ENCODE measurements around the gene TMED4.

Gene TMED4

GRCh38 chr7:44581879-44582603 lies at the start of gene TMED4:
Gene TMED4, minus strand, starts transcription at chr7:44582231. Its CDS starts 25 bp downstream, at chr7:44582206.
- DNase-seq = peak; percentile 98

DNA sequence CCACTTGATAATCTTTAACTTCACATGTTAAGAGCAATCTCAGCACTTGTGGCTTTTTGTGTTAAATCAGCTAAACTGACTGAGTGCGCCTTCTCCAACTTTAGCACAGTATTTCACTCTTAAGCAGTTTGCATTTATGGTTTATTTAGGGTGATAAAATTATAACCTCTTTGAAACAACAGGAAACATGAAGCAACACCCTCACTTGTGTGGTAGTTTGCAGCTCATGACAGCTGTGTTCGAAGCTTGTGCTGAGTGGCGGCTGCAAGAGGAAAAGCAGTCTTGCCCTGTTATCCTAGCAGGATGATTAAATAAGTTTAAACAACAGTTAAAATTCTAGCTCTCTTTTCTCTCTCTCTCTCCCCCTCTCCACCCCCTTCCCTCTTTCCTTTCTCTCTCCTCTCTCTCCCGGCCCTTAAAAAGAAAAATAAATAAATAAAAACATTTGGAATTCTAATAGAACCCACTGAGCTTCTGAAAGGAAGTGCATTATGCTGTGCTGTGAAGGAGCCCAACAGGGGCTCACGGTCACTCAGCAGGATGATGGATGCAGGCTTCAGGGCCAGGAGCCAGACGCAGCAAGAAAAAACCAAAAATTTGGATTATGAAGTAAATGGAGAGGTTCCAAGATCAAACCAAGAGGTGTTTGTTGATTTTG lies 49.6 kb upstream of the TMED4 start:
- no peak for DNase-seq

DNA sequence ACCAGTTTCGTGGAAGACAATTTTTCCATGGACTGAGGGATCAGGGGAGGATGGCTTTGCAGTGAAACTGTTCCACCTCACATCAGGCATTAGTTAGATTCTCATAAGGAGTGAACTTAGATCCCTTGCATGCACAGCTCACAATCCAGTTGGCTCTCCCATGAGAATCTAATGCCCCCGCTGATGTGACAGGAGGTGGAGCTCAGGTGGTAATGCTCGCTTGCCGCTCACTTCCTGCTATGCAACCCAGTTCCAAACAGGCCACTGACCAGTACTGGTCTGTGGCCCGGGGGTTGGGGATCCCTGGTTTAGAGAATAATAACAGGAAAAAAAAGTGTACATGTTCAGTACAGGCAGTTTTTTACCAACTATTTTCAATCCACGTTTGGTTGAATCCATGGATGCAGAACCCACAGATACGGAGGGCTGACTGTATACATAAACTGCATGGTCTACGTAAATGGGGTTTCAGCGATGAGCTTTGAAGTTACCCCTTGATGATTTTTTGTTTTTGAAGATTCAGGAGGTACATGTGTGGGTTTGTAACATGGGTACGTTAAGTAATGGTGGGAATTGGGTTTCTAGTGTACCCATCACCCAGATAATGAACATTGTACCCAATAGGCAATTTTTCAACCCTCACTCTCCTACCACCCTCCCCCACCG lies 48.9 kb upstream of the TMED4 start:
- DNase-seq = no peak

DNA sequence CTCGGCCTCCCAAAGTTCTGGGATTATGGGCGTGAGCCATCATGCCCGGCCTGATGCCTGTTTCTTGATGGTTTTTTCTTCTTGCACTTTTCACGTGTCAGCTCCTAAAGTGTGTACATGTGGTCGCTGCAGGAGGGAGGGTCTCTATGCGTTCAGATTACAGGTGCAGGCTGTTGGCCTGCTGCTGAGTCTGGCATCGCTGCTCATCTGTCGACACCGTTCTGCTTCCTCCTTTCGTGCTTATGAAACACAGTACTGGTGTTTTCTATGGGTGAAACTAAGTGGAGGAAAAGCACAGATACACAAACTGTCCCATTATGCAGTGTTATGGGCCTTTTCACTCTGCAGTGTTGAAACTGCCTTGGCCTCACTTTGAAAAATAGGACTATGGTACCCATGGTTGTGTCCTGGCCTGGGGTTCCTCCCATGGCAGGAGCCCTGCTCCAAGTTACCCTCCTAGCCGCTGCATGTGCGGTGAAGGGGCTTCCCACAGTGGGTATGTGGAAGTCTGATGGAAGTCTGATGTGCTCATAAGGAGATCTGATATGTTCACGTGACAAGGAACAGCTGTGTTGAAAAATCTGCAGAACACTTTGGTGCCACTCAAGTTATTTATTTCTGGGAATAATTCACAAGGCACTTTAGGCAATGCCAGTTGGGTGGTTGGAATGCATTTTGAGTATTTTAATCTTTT lies 47.9 kb upstream of the TMED4 start:
- DNase-seq = no peak

DNA sequence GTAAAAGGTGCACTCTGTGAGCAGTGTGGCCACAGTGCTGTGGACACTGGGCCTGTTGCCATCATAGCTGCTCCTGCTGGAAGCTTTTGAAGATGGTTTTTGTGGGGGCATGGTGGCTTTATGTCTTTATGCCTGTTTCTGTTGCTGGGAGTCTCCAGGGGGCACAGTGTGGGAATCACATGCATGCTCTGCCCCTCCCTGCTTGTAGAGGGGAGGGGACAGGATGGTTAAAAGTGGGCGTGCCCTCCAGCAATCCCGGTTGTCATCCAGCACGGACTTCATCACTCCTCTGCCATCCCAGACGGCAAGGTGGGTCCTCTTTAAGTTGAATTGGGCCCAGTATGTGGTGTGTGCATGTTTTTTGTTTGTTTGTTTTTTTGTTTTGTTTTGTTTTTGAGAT lies 44.6 kb upstream of the TMED4 start:
- DNase-seq = no peak

DNA sequence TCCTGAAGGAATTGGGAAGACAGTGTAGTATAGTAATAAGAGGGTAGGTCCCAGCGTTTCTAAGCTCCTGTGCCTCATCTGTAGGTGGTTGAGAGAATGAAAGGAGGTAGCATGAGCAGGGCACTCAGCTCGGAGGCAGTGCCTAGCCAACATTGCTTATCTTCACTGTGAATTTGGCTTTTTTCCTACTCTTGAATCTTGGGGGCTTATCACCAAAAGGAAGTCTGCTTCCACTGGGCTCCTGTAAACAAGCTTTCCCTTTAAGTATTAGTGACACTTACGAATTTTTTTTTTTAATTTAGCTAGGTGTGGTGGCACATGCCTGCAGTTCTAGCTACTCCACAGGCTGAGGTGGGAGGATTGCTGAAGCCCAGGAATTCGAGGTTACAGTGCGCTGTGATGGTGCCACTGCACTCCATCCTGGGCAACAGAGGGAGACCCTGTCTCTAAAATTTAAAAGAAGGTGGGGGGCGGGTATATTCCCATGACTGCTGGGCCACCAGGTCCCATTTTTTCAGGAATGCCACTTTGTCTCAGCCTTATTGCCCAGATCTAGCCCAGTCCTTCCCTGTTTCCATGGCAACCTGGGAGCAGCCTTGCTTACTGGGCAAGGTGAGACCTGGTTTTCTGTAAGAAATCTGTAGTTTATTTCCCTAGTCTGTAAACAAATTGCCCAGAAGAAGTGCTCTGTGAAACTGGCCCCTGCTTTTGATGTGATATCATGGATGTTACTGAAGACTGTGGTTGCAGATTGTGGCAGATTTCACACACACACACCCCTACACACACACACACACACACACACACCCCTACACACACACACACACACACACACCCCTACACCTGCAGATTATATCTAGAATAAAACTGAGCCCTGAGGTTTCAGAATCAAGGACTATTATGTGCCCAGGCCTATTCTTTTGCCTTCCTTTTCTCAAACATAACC lies 43.8 kb upstream of the TMED4 start:
- no peak for DNase-seq

- DNase-seq = no peak
Measured at GRCh38 chr7:44624318-44624717, 42.3 kb upstream of the TMED4 start.

DNA sequence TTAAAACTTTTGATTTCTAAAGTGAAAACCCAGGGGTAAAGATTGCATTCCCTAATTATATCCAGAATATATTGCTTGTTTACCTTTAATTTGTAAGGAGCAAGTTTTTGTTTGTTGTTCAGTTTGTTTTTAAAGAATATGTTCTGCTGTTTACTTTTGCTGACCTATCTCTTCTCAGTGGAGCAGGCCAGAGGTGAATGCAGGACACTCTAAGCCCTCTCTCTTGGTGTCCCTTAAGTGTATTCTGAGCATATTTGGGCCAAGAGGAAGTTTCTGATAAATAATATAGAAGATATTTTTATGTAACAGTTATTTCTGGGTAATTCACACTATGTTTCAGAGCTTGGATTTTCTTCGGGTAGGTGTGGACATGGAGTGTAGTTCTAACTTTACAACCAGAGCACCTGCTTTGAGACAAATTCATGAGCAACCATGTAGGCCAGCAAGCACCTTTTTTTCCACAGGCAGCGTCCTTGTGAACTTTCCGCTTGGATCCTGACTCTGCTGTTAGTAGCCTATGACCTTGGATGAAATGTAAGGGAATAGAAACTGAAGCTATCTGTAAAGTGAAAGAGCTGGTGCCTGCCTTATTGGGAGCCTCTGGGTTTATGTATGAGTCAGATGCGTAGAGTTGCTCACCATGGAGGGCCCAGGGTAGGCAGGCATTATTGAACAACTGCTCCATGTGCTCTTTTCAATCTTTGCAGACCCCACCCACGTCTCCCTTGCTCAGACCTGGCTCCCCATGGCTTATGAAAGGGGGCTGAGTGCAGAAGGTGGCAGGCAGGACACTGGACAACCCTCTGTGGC lies 40.5 kb upstream of the TMED4 start:
- no peak for DNase-seq

DNA sequence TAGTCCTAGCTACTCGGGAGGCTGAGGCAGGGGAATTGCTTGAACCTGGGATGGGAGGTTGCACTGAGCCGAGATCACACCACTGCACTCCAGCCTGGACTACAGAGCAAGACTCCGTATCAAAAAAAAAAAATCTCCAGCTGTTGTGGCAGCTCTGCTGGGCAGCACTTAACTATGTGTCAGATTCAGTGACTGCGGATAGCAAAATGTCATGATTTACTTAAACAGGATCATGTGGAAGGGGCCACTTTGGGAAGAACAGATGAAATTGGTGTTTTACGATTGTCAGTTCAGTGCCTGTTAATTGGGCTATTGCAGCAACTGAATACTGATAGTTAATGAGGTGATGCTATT lies 39.7 kb upstream of the TMED4 start:
- DNase-seq = no peak

GRCh38 chr7:44621034-44621749 lies 39.2 kb upstream of the TMED4 start:
- no peak for DNase-seq

- no peak for DNase-seq
Measured at GRCh38 chr7:44618753-44619152, 36.7 kb upstream of the TMED4 start.

DNA sequence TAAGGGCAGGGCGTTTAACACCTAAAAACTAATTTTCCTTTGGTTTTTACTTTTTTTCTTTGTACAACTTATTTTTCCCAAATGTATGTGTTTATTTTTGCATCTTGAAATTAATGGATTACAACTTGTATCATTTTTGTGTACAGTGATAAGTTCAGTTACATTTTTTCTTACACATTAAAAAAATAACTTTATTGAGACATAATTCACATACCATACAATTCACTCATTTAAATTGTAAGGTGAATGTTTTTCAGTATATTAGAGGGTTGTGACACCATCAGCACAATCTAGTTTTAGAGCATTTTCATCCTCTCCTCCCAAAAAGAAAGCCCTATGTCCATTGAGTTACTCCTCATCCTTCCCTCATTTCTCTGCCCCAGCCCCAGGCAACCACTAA lies 36.0 kb upstream of the TMED4 start:
- DNase-seq = no peak

DNA sequence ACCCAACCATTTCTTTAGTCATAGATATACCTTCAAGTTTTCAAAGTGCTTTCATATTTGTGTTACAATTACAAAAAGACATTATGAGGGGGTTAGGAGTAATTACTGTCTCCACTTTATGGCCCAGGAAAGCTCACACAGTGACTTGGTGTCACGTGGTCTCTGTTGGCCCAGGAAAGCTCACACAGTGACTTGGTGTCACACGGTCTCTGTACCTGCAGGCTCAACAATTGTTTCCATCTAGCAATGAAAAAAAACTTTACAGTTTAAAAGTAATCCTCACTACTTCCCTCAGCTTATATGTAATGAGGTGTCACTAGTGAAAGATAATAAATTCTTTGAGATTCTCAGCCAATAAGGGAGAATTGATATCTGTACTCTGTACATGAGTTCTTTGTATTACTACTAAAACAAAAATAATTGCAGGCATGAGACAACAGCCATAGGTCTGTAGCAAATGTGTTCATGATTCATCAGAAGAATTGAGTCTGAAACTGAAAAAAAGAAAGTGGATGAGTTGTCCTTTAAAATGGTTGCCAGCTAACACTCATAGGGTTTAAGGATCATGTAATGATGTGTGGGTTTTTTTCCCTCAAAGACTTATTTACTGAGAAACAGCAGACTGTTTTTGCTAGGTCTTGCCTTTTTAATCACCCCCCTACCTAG lies 35.3 kb upstream of the TMED4 start:
- DNase-seq = no peak

DNA sequence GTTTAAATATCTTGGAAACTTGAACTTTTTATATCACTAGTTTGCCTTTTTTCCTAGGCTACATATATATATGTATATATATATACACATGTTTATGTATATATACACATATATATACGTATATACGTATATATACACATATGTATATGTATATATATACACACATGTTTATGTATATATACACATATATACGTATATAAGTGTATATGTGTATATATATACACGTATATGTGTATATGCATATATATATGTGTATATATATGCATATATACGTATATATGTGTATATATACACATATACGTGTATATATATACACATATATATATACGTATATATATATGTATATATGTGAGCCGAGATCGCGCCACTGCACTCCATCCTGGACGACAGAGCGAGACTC lies 34.5 kb upstream of the TMED4 start:
- DNase-seq = no peak

DNA sequence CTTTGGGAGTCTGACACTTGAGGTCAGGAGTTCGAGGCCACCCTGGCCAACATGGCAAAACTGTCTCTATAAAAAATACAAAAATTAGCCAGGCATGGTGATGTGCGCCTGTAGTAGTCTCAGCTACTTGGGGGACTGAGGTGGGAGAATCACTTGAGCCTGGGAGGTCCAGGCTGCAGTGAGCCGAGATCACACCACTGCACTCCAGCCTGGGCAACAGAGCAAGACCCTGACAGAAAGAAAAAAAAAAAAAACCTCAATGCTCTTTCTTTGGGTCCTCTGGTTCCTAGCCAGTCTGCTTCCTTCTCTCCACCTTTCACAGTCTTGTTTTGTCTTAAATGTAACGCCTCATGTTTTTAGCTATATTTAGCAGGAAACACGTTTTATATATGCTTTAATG lies 33.8 kb upstream of the TMED4 start:
- DNase-seq = no peak

DNA sequence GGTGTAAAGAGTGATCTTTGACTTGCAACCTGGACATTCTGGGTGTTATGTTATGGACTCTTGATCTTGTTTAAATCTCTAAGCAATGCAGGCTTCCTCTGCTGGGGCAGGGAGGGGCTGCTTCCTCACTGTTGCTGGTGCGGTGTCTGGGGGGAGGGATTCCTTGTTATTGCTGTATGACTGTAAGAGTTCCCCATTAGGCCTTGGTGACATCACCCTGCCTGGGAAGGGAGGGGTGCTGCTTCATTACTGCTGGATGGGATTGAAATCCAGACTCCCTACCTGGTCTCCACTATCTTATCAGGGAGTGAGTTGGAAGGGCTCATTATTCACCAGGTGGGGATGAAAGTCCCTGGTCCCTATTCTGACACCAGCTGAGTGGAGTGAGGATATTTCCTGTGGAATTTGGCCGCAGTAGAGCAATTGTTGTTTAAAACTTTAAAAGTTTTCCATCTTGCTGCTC lies 33.1 kb upstream of the TMED4 start:
- DNase-seq = no peak

- DNase-seq = no peak
Measured at GRCh38 chr7:44609829-44610228, 27.8 kb upstream of the TMED4 start.

- DNase-seq = no peak
Measured at GRCh38 chr7:44608916-44609648, 27.1 kb upstream of the TMED4 start.
